AG08396 (cell line): ENCODE results near the gene PLEKHA1.

Experiments used
- DNase-seq: peaks from one replicate; pipeline ENCODE4 v3.0.0; 2012; ENCODE audit warnings: low spot score, mixed read lengths

PLEKHA1 gene

DNA sequence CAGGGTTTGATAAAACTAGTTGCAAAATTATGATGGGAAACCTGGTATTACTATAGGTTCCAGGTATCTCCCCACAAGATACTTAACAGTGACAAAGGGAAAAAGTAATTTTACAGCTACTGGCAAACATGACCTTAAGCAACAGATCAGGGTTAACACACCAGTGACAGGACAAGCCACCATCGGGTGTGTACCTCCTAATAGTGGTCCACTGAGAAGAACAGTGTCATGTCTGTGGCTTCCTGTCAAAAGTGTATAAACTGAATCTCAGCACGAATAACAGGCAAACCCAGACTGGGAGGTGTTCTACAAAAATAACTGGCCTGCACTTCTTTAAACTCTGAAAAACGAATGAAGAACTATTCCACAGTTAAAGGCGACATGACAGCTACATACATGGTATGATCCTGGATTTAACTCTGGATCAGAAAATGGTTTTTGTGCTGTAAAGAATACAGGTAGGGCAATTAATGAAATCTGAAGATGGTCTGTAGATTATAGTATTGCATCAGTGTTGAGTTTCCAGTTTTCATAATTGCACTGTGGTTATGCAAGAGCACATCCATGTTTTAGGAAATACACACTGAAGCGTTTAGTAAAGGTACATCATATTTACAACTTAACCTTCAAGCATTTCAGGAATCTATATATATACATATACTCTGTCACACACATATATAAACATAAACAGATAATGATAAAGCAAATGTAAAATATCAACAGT, 47.9 kb downstream of the PLEKHA1 start:
- no peak for DNase-seq

DNA sequence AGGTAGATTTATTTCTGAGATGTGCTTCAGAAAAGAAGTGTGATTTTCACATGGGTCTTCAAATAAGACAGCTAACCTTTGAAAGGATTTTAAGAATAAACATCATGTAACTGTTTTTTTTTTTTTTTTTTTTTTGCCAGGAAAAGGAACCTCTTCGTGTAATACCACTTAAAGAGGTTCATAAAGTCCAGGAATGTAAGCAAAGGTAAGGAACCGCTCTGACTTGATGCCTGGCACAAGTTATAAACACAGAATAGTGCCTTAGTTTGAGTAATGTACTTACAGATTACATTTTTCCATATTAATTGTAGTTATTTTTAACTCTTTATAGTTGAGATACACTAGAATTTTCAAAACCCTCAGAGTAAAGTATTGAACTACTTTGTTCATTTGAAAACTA, 49.6 kb downstream of the PLEKHA1 start:
- DNase-seq: no peak

DNA sequence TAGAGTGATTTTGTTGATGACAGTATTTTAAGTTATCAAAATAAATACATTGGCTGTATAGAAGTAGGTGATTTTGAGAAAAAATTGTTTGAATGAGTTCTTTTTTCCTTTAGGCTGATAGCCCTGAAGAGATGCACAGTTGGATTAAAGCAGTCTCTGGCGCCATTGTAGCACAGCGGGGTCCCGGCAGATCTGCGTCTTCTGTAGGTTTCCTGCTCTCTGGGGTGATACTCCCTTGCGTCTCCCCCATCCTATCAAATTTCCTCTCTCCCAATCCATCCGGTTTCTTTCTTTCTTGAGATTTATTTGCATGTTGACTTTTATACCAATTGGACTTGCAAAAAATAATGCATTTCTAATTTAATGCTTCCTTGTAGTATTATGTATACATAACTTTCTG, 52.3 kb downstream of the PLEKHA1 start:
- DNase-seq: no peak

DNA sequence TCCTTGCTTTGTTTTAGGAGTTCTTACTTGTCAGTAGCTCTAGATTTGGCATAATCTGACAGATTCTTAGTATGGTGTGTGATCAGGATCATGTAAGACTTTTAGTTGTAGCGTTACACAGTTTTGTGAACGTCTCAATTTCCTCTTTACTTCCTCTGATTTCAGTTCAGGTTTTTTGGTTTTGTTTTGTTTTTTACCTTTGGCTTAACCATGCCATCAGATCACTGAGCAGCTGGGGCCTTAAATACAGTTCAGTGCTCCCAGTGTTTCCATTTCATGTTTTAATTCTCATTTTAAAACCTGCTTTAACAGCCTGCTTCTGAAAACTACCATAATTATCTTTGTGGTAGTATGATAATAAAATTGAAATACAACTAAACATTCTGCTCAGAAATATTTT, 52.8 kb downstream of the PLEKHA1 start:
- no peak for DNase-seq

DNA sequence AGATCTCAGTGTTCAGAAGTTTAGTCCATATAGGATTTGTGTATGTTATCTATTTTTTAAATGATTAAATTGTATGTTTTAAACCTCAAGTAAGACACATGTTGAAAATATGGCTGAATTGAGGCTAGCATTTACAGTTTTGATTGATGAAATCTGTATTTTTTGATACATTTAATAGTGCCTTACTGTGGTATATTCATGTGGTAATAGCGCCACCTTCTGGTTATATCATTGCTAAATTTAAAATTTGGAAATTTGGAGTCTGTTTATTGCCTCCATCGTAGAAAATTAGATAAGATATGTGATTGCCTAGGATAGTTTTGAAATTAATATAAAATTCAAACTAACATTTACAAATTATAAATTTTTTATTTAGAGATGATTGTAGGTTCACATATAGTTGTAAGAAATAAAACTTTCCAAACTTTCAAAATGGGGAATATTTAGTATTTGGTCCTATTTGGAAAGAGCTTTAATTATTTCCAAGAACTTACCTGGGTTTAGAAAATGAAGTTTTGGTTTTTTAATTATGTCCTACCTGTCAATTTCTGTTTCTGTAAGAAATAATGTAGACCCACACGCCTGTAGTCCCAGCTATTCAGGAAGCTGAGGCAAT, 60.8 kb downstream of the PLEKHA1 start:
- DNase-seq: no peak

DNA sequence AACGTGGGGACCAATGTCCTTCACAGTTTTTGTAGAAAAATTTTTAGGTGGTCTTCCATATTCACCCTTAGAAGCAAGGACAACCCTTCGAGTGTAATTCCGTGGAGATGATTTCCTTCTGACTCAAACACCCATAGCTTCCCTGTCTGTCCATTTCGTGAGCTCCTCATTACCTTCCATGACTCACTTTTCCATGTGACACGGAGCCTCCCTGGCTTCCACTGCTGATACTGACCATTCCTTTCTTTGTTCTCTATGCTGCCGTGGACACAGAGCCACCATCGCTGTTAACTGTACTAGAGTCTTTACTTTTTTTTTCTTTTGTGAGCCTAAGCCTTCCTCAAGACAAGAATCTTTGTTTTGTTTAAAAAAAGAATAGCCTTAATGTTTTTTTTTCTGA, 67.5 kb downstream of the PLEKHA1 start:
- peak; percentile 39 for DNase-seq

DNA sequence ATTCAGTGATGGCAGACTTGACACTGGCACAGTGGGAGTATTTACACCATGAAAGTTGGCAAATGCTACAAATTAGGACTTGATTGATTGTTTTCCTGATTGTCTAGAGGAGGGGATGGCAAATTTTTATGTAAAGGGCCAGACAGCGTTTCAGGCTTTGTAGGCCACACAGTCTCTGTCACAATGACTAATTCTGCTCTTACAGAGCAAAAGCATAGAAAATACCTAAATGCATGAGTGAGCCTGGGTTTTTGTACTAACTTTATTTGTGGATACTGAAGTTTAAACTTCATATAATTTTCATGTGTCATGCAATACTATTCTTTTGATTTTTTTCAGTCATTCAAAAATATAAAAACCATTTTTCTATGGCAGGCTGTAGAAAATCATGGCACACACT, 71.0 kb downstream of the PLEKHA1 start:
- no peak for DNase-seq

DNA sequence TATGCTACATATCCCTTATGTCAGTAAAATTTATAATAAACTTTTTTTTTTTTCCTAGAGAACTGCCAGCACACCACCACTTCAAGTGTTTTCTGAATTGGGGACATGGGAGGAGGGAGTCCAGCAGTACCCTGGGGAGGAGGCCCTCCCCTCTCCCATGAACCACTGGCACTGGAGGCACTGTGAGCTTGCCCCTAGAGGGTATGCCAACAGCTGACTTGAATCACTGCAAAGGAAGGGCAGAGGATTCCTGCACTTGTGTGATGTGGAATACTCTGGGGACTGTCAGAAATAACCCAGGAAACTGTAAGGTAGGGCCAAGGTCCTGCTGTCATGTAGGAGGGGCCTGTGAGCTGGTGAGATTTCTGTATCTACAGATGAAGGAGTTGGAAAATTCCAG, 71.4 kb downstream of the PLEKHA1 start:
- DNase-seq: no peak

DNA sequence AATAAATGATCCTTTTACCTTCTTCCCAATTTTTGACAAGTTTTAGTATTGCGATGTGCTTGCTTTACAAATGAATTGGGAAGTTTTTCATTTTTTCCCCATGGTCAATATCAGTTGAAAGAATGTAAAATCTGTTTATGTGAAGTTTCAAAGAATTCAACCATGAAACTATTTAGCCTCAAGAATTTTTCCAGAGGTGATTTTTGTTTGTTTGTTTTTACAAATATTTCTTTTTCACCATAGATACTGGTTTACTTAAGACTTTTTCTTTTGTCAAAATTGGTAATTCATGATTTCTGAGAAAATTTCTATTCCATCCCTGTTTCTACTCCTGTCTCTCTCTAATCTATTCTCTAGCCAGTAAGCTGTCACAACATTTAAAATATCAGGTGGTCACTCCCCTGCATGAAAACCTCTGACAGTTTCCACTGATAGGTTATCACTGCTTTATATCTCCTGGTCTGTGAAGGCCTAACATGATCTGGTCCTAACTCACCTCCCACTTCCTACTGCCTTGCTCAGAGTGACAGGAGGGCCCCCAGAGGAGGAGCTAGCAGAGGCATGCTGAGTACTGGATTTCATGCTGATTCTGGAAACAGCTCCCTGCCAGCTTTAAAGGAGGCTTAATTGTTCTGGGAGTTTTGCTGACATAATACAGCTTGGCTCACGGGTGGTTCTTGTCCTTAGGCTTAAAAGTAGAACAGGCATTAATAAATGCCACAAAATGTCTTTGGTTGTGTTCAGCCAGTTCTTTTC, 72.3 kb downstream of the PLEKHA1 start:
- DNase-seq: no peak

DNA sequence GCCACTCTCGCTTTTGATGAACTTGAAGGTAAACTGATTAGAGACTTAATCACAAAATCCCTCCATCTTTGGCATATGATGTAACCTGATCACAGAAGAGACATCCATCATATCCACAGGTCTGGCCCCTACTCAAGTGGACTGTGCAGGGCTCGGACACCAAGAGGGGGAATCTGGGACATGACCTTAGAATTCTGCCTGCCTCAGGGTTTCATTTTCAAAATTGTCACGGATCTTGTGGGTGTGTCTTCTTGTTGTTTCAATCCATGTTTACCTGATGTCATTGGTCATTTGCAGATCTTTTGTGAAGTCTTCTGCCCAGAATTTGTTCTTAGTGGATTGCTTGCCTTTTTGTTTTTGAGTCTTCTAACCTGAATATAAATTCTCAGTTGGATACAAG, 74.1 kb downstream of the PLEKHA1 start:
- DNase-seq: no peak

DNA sequence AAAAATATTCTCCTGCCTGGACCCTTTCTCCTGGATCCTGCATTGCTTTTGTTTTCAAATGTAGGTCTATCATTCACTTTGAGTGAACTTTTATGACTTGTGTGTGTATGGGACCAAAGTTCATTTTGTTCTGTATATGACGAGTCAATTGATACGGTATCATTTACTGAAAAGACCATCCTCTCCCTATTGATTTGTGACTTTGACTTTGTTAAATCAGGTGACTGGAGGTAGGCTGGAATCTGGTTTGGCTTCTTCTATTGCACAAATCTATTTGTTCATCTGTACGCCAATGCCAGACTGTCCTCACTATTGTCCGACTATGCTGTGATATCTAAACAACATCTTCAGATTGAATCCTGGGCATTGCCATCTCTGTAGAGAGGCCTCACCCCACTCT, 74.6 kb downstream of the PLEKHA1 start:
- DNase-seq: no peak

DNA sequence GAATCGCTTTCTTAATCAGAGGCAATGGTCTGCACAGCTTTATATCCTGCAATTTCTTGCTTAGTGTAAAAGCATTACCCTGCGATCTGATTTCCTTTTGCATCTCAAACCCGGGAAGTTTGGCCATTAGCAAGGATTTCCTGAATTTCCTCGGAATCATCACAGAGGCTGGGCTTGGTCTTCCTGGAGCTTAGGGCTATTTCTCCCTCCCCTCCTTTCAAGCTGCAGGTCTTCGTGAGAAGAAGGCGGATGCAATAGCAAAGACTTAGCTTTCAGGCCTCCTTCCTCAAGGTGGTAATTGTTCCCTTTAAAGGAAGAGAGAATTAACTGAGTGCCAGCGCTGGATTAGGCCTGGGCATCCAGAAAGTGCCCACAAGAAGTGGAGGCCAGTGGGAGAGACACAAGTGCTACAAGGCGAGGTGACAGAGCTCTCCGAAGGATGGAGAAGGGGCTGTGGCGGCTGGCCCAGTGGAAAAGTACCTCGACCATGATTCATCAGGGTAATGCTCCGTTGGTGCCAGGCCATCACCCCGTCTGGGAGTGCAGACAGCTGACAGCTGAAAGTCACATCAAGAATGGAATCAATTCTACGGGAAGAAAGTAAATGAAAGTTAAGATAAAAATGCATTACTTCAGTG, 76.0 kb downstream of the PLEKHA1 start:
- no peak for DNase-seq

DNA sequence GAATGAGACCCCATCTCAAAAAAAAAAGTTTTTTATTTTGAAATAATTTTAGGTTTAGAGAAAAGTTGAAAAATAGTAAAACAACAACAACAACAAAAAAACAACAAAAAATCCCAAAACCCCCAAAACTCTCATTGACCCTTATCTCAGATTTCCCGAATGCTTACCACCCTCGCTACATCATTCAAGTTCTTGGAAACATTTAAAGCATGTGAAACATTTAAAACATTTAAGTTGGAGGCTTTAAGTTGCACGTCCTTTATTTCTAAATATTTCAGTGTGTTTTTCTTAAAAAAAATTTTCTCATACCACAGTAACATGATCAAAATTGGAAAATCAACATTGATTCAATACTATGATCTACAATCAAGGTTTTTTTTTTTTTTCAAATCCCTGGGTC, 79.6 kb downstream of the PLEKHA1 start:
- no peak for DNase-seq

DNA sequence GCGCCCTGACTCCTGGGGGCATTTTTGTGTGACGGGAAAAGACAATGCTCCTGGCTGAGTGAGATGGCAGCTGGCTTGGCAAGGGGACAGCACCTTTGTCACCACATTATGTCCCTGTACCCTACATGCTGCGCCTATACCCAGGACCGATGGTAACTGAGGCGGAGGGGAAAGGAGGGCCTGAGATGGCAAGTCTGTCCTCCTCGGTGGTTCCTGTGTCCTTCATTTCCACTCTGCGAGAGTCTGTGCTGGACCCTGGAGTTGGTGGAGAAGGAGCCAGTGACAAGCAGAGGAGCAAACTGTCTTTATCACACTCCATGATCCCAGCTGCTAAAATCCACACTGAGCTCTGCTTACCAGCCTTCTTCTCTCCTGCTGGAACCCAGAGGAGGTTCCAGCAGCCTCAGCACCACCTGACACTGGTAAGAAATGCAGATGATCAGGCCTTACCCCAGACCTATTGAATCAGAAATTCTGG, 80.1 kb downstream of the PLEKHA1 start, which contains the start of gene ARMS2:
Gene ARMS2, plus strand, starts transcription at position 51 of the 478 bp plus-strand sequence. Its CDS starts 75 bp downstream, at position 126.
- no peak for DNase-seq

DNA sequence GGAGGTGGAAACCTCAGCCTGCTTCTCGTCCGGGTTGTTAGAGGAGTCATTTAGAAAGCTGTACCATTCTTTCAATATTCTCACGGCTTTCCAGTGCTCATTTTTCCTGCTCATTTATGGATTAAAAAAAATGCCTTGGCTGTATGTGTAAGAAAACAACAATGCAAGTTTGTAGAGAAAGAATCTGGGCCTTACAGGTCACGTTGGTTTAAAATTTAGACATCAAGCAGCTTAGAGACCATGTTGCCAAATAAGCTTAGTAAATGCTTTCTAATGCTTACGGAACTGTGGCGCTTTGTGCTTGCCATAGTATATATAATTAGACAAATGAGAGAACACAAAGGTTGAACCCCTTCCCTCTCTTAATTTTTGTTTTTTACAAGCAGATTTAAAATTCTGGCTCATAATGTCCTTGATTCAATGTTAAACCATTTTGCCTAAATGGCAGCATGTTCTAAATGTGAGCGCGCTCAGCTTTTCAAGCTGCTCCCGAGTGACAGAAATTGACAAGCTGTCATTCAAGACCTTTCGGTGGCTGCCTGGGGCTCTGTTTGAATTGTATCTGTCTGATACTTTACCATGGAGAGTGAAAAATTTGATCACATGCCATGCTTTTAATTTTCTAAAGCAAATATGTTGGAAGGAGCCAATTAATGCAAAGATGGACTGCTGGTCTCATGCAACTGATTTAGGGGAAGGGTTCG, 81.0 kb downstream of the PLEKHA1 start:
- DNase-seq: no peak

DNA sequence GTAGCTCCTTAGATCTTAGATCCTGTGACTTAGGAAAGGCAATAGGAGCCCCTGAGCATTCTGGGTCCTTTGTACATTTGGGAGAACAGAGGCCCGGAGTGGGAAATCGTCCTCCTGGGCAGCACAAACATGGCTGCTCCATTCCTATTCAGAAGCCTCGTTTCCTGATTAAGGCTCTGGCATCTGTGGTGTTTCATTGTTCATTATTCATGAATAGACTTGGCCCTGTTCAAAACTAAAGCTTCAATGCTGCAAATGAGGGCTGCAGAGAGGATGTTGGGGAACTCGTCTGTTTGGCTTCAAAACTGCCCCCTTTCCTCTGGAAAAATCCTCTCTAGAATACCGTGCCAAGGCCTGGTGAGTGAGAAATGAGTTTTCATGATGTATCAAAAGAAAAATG, 83.4 kb downstream of the PLEKHA1 start:
- DNase-seq: no peak

DNA sequence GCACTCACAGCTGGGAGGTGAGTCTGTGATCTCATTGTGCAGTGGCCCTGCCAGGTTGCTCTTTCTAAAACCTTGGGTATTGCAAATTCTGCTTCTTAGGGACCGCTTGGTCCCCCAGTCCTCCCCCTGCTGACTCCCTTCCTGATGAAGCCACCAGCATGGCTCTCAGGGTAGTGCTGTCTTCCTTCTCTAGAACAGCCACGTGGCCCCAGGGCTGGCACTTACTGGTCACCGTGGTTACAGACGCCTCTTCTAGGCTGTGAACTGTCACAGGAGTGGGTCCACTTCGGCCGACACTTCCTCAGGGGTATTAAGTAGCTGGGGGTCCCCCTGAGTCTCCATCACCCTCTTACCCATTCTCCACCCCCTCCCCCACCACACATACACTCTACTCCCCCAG, 84.2 kb downstream of the PLEKHA1 start:
- DNase-seq: no peak

DNA sequence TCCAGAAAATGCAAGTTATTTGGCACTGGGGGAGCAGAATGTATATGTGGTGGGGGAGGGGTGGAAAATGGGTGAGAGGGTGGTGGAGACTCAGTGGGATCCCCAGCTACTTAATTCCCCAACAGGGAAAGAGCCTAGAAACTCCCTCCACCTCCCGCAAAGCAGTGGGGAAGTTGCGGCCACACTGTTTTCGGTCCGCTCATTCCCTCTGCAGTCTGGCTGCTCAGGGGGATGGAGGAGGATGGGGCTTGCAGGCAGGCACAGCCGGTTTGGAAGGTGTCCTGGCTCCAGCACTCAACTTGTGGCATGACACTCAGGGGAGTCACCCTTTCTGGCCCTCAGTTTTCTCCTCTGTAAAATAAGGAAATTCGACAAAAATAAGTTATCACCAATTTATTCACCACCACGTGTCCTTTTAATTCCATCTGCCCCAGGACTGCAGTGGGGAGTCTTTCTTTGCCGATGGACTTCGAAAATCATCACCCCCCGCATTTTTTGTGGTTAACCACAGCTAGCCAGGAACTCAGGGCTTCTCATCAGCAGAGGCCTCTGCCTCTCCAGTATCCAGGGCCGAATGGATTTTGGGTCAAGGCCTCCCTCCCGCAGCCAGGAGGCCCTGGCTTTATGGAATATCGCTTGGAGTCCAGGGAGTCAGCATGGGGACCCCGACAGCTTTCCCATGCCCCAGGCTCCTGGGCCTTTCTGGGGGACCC, 85.2 kb downstream of the PLEKHA1 start:
- no peak for DNase-seq

DNA sequence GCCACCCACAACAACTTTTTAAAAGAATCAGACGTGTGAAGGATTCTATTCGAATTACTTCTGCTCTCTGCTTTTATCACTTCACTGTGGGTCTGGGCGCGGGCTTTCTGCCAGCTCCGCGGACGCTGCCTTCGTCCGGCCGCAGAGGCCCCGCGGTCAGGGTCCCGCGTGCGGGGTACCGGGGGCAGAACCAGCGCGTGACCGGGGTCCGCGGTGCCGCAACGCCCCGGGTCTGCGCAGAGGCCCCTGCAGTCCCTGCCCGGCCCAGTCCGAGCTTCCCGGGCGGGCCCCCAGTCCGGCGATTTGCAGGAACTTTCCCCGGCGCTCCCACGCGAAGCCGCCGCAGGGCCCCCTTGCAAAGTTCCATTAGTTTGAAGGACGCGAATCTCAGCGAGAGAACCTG, 86.4 kb downstream of the PLEKHA1 start:
- DNase-seq: no peak

DNA sequence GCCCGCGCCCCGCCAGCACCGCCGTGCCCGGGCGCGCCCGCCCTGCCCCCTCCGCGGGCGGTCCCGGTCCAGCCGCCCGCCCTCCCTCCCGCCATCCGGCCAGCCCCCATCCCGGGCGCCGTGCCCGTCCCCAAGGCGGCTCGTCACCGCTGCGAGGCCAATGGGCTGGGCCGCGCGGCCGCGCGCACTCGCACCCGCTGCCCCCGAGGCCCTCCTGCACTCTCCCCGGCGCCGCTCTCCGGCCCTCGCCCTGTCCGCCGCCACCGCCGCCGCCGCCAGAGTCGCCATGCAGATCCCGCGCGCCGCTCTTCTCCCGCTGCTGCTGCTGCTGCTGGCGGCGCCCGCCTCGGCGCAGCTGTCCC, 86.8 kb downstream of the PLEKHA1 start, which contains the start of gene HTRA1:
Gene HTRA1, plus strand, starts transcription at position 187 of the 362 bp plus-strand sequence. Its CDS starts 100 bp downstream, at position 287.
- DNase-seq: peak; percentile 90
